Lower leg skin (tissue), 3 donors: ENCODE data around the gene ST7.

Experiments used
- POLR2A ChIP-seq, 2 donors: fragments of 450-650 bp; IDR thresholded peaks; one replicate each; pipeline ENCODE4 v1.6.1; 2016 to 2017; ENCODE audit warnings: antibody characterized with exemption in 2 of 2, mild to moderate bottlenecking in 1 of 2, moderate library complexity in 1 of 2
- TF ChIP-seq, protein P1 (sequence below), 3 donors: fragments of 450-650 bp; IDR thresholded peaks; one replicate each; pipeline ENCODE4 v1.5.1; 2016; ENCODE audit warnings: antibody characterized with exemption in 3 of 3, mild to moderate bottlenecking in 3 of 3, moderate library complexity in 2 of 3

DNA sequence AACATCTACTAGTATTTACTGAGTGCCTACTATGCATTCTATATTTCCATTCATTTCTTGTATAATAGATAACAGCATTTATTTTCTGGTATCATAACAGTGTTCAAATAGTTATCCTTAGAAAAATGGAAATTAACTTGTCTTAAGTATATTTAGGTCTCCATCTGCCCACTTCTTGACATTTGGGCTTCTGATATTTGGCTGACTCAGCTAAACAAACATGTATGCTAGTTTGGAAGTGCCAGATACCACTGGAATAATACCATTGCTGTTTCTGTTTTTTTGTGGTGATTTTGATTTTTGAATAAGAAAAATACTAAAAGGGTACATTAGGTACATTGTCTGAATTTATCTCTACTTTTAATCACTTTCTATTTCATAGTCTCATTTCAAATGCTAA, 169.2 kb downstream of the ST7 start:
- TF ChIP-seq POLR2A (IDR thresholded peaks at IDR 0.05), result no peak
- TF ChIP-seq, protein P1, sequence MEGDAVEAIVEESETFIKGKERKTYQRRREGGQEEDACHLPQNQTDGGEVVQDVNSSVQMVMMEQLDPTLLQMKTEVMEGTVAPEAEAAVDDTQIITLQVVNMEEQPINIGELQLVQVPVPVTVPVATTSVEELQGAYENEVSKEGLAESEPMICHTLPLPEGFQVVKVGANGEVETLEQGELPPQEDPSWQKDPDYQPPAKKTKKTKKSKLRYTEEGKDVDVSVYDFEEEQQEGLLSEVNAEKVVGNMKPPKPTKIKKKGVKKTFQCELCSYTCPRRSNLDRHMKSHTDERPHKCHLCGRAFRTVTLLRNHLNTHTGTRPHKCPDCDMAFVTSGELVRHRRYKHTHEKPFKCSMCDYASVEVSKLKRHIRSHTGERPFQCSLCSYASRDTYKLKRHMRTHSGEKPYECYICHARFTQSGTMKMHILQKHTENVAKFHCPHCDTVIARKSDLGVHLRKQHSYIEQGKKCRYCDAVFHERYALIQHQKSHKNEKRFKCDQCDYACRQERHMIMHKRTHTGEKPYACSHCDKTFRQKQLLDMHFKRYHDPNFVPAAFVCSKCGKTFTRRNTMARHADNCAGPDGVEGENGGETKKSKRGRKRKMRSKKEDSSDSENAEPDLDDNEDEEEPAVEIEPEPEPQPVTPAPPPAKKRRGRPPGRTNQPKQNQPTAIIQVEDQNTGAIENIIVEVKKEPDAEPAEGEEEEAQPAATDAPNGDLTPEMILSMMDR (IDR thresholded peaks at IDR 0.05), result no peak
